ENCODE results near the gene CYP2R1. TPM values are rescaled to one million over a fixed set of nuclear protein-coding genes. Genes with fewer than 3 reads are reported as not detected.
A peak's percentile ranks its signal among the peaks of the same experiment; 100 is the strongest.

The CYP2R1 gene
- total and polyA plus RNA-seq, 2 experiments from 2014 or later = 11.8 to 16.4 TPM

- Histone ChIP-seq H3K27ac (ENCODE audit: low read depth) (no peak overlapping the region), H2AFZ (no peak overlapping the region; the same call in 1 of the 2 replicates), H3K27me3 (ENCODE audit: insufficient read depth) (peaks cover 10% of the 10 kb centered on the region), H3K4me2 (peak overlapping the region; percentile 73; the same call in 1 of the 2 replicates), H3K4me3 (peak overlapping the region; percentile 62), H3K79me2 (replicated peaks; ENCODE audit: insufficient read depth) (no peaks in the 10 kb centered on the region), H4K20me1 (replicated peaks; ENCODE audit: insufficient read depth) (no peaks in the 10 kb centered on the region), H3F3A (replicated peaks; ENCODE audit: low read depth) (no peaks in the 10 kb centered on the region), H3K9me2 (ENCODE audit: insufficient read depth) (no peaks in the 10 kb centered on the region), H3K4me1 (ENCODE audit: insufficient read depth) (0 out of 2 replicates have a peak, but pooled peaks cover 15% of the 10 kb centered on the region), H3K36me3 (ENCODE audit: insufficient read depth) (no peaks in the 10 kb centered on the region)
- ATAC-seq (no peak), DNase-seq (ENCODE audit: low spot score) (no peak)
- peaks cover 23% of the 10 kb centered on the region; the same call in 2 of the 3 replicates for H3K9me3 Mint-ChIP-seq
- peaks cover 16% of the 10 kb centered on the region for H3K4me1 Mint-ChIP-seq
- peaks cover 12% of the 10 kb centered on the region for H3K36me3 Mint-ChIP-seq (ENCODE audit: low read depth)
- H3K4me3 Mint-ChIP-seq = peak overlapping the region; percentile 64
- peaks cover 25% of the 10 kb centered on the region for H3K27me3 Mint-ChIP-seq (ENCODE audit: insufficient read depth, low read depth, poor library complexity)
- TF ChIP-seq EZH2 (IDR thresholded peaks at IDR 0.05; ENCODE audit: low read depth, unreplicated experiment) (no peak), STAT1 (IDR thresholded peaks at IDR 0.05; ENCODE audit: unreplicated experiment) (no peak), ZNF114 (CRISPR knock-in tag; IDR thresholded peaks at IDR 0.05) (no peak), ZNF331 (CRISPR knock-in tag; IDR thresholded peaks at IDR 0.05; ENCODE audit: low read depth) (no peak), REST (IDR thresholded peaks at IDR 0.05; ENCODE audit: unreplicated experiment) (no peak), ZNF462 (CRISPR knock-in tag; IDR thresholded peaks at IDR 0.05) (no peak), EZH2phosphoT487 (IDR thresholded peaks at IDR 0.05; ENCODE audit: unreplicated experiment) (no peak), ETS1 (IDR thresholded peaks at IDR 0.05) (no peak), NANOG (IDR thresholded peaks at IDR 0.05; ENCODE audit: borderline replicate concordance) (no peak), POLR2AphosphoS5 (IDR thresholded peaks at IDR 0.05; ENCODE audit: low read depth) (no peak), JUNB (IDR thresholded peaks at IDR 0.05; ENCODE audit: unreplicated experiment) (no peak), CTCF (conservative IDR thresholded peaks at IDR 0.05; ENCODE audit: low read depth in 2 of 2) (no peak), CREB1 (CRISPR knock-in tag; IDR thresholded peaks at IDR 0.05; ENCODE audit: low read depth) (no peak)
- no peak overlapping the region for H3K27ac Mint-ChIP-seq
Measured at GRCh38 chr11:14892577-14892976, 546 bp upstream of the CYP2R1 start.
